Activated effector memory CD4-positive, alpha-beta T cell treated with Interleukin-2 at 50 U/mL for 16 hours (primary cell): ENCODE results near the gene SIRT3.
"Not testable (repeated sequence)": the region's sequence is repeated elsewhere in the genome, so short reads cannot be mapped to it uniquely, and the experiment has no call there.

Experiments
- DNase-seq: peaks from one replicate; pipeline ENCODE4 v3.0.0-alpha.2; 2020

Gene SIRT3

DNA sequence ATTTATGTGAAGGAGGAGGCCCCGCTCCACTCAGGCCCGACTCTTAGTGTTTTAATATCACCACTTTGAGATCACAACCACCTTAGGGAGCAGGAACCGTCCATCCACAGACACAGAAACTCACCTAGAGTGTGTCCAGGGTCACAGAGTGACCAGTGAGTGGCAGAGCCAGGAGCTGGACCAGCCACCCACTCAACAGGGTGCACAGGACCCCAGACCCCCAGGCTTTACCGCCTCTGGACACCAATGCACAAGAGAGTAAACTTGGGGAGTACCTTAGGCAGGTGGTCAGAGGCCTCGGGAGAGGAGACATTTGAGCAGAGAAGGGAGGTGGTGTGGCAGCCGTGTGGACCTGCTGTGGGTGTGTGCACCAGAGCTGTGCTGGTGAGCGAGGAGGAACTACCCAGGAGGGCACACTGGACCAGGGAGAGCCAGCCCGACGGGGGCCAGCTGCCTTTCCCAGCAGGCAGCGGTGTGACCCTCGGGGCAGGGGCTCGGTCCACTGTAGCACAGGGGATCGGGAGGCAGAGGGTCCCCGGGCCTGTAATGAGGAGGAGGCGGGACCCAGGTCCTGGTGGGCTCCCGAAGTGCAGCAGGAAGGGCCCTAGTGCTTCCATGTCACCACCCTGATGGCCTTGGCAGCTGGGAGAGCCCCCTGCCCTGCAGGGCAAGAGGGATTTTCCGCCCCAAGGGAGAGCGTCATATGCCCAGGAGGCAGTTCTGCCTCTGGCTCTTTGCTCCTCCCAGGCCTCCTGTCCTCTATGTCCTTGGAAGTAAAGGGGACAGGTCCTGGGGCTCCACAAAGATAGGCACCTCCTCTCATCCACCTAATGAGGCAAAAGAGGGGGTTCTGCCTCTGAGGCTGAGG lies 34.5 kb upstream of the SIRT3 start:
- DNase-seq = no peak

- DNase-seq = no peak
Observed at GRCh38 chr11:269146-269890, 33.2 kb upstream of the SIRT3 start.

- not testable (repeated sequence) for DNase-seq
Observed at GRCh38 chr11:268716-269145, 32.6 kb upstream of the SIRT3 start.

- DNase-seq = no peak
Observed at GRCh38 chr11:267491-267994, 31.4 kb upstream of the SIRT3 start.

DNA sequence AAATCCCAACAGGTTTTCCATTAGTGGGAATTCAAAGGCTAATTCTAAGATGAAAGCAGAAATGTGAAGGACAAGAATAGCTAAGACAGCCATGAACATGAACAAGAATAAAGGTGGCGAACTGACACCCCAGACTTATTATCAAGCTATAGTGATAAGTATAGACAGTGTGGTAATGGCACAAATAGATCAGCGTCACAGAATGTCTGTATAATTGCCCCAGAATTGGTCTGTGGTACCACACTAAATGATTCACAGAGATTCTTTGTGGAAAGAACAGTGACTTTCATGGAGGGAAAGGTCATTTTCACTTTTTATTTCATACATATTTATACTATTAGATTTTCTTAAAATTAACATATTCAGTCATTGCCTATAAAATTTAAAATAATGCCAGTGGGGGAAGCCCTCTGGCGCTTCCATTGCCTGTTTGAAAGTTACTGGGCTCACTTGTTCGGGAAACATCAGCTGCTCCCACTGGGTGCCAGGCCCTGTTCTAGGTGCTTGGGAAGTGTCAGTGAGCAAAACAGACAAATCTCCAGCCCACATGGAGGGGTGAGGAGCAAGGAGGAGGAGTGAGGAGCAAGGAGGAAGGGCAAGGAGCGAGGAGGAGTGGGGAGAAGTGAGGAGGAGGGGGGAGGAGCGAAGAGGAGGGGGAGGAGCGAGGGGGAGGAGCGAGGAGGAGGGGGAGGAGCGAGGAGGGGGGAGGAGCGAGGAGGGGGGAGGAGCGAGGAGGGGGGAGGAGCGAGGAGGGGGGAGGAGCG lies 30.7 kb upstream of the SIRT3 start:
- DNase-seq = no peak

DNA sequence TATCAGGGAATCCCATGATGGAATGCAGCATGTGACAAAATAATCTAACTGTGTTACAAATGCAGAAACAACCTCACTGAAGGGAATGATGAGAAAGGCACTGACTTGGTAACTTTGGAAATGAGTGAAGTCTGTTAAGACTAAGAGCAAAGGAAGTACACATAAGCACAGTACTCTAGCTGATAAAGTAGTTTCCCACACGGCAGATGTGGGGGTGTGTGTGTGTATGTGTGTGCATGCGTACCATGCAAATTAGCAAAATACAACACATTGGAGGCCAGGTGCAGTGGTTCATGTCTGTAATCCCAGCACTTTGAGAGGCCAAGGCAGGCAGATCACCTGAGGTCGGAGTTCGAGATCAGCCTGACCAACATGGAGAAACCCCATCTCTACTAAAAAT lies 25.5 kb upstream of the SIRT3 start:
- no peak for DNase-seq

DNA sequence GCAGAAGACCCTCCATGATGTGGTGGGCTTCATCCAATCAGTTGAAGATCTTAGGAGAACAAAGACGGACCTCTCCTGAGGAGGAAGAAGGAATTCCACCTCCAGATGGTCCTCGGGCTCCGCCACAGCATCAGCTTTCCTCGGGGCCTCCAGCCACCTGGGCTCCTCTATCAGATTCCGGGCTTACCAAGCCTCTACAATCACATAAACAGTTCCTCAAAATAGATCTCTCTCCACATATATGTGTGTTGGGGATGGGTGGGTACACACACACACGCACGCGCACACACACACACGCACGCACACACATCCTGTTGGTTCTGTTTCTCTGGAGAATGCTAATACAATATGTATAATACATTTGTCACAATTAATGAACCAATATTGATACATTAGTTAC lies 23.3 kb upstream of the SIRT3 start:
- no peak for DNase-seq

GRCh38 chr11:257766-258493 lies 21.8 kb upstream of the SIRT3 start:
- DNase-seq = no peak

GRCh38 chr11:256952-257737 lies 21.0 kb upstream of the SIRT3 start:
- DNase-seq = no peak

DNA sequence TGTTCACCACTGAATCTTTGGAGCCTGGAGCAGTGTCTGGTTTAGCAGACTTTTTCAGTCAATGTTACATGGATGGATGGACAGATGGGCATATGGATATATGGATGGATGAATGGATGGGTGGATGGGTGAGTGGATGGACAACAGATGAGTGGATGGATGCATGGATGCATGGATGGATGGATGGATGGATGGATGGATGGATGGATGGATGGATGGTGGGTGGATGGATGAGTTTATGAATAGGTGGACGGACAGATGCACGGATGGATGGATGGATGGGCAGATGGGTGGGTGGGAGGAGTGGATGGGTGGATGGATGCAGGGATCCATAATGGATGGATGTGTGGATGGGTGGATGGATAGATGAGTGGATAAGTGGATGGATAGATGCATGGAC lies 19.7 kb upstream of the SIRT3 start:
- DNase-seq = no peak

GRCh38 chr11:255176-255575 lies 19.0 kb upstream of the SIRT3 start:
- DNase-seq = no peak

DNA sequence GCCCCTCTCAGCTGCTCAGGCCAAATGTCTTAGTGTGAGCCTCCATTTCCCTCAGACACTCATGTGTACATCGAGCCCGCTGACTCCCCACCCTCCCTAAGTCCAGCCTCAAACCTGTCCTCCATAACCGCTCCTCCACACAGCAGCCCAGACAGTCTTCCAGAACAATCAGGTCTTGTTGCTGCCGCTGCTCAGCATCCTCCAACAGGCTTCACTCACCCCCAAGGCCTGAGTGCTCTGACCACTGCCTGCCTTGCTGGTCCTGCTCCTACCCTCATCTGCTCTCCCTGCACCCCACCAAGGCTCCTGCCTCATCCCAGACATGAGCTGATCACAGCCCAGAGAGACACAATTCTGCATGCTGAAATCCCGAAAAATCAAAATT lies 17.7 kb upstream of the SIRT3 start:
- no peak for DNase-seq

DNA sequence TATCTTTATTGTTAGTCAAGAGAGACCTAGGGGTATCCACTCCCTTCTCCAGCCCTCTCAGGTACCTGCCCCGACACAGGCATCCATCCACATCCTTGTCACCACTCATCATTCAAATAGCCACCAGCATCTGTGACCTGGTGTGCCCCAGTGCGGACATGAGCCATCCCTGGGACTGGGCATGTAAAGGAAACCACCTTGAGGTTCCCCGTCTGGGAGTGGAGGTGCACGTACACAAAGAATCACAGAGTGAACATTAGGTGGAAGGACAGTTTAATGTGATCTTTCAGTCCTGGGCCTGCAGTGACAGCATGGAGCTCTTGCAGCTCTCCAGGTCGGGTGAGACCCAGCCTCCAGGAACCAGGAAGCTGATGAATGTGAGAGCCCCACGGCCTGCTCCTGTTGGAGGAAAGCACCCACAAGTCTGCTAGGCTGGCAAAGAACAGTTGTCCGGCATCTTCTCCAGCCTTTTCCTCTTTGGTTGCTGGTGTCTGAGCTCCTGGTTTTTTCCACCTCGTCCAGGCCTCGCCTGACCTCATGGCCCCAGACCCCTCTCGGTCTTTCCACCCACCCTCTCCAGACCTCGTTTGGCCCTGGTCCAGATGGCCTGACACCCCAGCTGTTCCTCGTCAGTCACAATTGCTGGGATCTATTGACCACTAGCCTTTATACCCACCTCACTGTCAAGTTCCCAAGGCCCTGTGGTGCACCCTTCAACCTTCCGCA lies 17.2 kb upstream of the SIRT3 start:
- DNase-seq = no peak

DNA sequence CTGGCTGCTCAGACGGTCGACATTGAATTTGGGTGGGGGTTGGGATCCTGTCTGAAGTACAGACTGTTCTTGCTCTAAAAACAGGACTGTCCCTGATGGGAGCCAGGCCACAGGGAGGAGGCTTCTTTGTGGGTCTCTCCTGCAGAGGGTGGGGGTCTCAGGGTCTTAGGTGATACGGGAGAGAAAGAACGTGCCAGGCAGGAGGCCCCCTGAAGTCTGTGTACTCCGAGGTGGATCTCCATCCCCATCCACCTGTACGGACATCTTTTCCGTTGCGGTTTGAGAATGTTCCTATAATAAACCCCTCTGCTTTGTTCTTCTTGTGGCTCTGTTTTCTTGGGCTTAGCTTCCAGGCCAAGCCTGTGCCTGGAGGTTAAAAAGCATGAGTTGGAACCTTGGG lies 16.5 kb upstream of the SIRT3 start:
- no peak for DNase-seq

- DNase-seq = no peak
Observed at GRCh38 chr11:251550-251949, 15.4 kb upstream of the SIRT3 start.

GRCh38 chr11:250740-251299 lies 14.7 kb upstream of the SIRT3 start:
- peak; percentile 71 for DNase-seq

DNA sequence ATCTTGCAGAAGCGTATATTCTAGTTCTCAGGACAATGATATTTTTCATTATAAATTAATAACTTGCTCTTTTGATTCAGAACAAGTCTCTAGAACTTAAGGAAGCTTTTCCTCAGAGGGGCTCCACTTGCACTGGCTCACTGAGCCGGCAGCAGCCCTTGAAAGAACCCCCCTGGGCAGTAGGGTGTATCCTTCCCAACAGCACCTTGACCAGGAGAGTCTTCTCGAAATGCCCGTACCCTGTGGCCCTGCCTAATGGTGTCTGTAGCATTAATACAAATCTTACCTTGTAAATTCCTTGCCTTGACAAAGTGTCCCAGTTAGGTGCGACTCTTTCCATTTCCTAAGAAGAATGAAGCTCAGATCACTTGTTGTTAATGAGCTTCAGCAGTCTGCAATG lies 14.1 kb upstream of the SIRT3 start:
- no peak for DNase-seq

DNA sequence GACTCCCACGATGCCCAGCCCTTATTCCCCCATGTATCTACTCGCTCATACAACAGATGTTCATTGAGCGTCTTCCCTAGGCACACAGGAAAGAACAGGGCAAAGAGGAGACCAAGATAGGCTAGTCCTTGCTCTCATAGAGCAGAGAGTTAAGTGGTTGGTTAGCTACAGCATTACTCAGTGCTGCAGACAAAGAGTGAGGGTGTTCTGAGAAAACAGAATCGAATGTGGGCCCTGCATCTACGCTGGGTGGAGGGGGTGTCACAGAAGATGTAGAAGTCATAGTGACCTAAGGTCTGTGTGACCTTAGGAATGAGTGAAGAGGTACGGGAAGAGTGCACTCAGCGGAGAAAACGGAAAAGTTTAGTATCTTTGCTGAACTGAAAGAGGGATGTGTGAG lies 12.9 kb upstream of the SIRT3 start:
- no peak for DNase-seq

GRCh38 chr11:244376-244775 lies 8.2 kb upstream of the SIRT3 start:
- no peak for DNase-seq

DNA sequence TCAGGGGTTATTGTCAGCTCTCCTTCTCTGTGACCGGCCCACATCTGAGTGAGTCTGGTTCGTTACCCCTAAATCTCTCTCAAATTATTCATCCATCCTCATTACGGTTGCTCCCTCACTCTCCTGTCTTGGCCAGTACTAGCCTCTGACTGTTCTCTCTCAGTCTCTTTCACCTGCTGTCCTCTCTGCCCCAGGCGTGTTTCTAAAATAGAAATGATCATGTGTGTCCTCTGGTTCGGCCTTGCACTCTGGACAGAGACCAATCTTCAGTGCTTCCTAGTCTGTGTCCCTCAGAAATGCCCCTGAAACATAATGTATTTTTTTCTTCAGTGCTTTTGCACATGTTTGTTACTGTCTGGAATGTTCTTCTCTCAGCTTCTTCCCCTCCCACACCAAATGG lies 5.5 kb upstream of the SIRT3 start:
- DNase-seq = no peak

DNA sequence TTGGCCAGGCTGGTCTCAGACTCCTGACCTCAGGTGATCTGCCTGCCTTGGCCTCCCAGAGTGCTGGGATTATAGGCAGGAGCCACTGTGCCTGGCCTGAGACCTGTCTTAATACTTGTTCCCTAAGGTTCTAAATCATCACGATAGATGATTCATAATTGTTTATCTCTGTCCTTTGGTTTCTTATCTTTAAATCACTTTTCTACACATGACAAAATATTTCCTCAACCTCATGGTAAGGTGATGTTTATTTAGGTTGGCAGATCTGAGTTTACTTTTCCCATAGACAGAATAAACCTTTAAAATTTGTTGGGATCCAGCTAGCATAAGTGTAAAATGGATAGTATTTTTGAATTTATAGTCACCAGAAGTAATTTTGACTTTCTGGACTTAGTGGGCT lies 4.2 kb upstream of the SIRT3 start:
- DNase-seq = no peak
